NCI-H1436 (cell line): ENCODE measurements around the gene UBFD1.
"Not testable (repeated sequence)": the region's sequence is repeated elsewhere in the genome, so short reads cannot be mapped to it uniquely, and the experiment has no call there.

Experiments used
- DNase-seq: peaks from one replicate; lab custom pipeline; 2025; lab: John Stamatoyannopoulos, UW

The UBFD1 gene

GRCh38 chr16:23609929-23610328, 52.4 kb downstream of the UBFD1 start:
- DNase-seq: no peak

DNA sequence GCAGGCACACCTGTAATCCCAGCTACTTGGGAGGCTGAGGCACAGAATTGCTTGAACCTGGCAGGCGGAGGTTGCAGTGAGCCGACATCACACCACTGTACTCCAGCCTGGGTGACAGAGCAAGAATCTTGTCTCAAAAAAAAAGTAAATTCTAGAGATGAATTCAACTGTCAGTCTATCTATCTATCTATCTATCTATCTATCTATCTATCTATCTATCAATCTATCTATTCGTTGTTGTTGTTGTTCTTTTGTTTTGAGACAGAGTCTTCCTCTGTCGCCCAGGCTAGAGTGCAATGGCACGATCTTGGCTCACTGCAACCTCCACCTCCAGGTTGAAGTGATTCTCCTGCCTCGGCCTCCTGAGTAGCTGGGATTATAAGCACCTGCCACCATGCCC, 53.4 kb downstream of the UBFD1 start:
- not testable (repeated sequence) for DNase-seq

DNA sequence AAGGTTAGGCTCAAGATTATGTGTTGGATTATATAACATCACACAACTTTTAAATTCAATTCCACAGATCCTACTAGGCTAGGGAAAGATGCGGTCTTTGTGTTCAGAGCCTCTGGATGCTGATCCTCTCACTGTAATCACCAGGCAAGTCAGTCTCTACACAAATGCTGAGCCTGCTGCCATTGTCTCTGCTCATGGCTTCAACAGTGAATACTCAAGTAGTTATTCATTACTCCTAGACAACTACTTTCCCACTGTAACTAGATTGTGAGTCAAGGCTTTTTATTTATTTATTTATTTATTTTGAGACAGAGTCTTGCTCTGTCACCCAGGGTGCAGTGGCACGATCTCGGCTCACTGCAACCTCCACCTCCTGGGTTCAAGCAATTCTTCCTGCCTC, 54.4 kb downstream of the UBFD1 start:
- no peak for DNase-seq

DNA sequence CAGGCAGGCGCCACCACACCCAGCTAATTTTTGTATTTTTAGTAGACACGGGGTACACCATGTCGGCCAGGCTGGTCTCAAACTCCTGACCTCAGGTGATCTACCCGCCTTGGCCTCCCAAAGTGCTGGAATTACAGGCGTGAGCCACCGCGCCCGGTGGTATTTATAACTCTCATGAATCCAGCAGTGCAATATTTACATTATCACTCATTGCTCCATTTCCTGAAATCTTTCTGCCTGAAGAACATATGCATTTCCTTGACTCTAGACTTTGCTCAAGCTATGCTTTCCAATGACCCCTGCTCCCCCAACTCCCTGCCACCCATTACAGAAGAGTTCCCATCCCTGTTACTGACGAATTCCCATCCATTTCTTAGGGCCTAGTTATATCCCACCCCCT, 58.3 kb downstream of the UBFD1 start:
- no peak for DNase-seq
